ENCODE data around the gene DLGAP3.

DNA sequence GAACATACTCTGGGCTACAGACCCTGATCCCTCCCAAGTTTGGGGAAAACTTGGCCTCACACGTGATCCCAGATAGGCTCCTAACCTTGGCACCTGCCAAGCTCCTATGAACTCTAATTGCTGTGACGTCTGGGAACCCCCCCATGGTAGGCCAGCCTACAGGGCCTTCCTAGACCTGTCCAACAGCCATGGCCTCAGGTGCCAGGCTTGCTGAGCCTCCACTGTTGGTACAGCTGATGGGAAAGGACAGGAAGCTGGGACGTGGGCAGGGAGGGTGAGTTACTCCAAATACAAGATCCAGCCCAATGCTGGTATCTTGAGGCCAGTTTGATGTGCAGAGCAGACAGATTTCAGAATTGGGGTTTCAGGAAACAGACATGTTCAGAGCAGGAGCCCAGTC is 89.0 kb downstream of the DLGAP3 start:
- TF ChIP-seq, protein P1, sequence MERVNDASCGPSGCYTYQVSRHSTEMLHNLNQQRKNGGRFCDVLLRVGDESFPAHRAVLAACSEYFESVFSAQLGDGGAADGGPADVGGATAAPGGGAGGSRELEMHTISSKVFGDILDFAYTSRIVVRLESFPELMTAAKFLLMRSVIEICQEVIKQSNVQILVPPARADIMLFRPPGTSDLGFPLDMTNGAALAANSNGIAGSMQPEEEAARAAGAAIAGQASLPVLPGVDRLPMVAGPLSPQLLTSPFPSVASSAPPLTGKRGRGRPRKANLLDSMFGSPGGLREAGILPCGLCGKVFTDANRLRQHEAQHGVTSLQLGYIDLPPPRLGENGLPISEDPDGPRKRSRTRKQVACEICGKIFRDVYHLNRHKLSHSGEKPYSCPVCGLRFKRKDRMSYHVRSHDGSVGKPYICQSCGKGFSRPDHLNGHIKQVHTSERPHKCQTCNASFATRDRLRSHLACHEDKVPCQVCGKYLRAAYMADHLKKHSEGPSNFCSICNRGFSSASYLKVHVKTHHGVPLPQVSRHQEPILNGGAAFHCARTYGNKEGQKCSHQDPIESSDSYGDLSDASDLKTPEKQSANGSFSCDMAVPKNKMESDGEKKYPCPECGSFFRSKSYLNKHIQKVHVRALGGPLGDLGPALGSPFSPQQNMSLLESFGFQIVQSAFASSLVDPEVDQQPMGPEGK (CRISPR knock-in tag; IDR thresholded peaks at IDR 0.05; ENCODE audit: borderline replicate concordance): no peak
- TF ChIP-seq, protein P2, sequence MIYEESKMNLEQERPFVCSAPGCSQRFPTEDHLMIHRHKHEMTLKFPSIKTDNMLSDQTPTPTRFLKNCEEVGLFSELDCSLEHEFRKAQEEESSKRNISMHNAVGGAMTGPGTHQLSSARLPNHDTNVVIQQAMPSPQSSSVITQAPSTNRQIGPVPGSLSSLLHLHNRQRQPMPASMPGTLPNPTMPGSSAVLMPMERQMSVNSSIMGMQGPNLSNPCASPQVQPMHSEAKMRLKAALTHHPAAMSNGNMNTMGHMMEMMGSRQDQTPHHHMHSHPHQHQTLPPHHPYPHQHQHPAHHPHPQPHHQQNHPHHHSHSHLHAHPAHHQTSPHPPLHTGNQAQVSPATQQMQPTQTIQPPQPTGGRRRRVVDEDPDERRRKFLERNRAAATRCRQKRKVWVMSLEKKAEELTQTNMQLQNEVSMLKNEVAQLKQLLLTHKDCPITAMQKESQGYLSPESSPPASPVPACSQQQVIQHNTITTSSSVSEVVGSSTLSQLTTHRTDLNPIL (CRISPR knock-in tag; IDR thresholded peaks at IDR 0.05; ENCODE audit: low read depth): no peak
- TF ChIP-seq ZFP30 (CRISPR knock-in tag; IDR thresholded peaks at IDR 0.05) (no peak), ARNTL (CRISPR knock-in tag; IDR thresholded peaks at IDR 0.05; ENCODE audit: borderline replicate concordance, low read depth) (no peak), ZNF565 (CRISPR knock-in tag; conservative IDR thresholded peaks at IDR 0.05; ENCODE audit: low read depth) (no peak), TOX (CRISPR knock-in tag; IDR thresholded peaks at IDR 0.05; ENCODE audit: borderline replicate concordance) (no peak), PPARA (CRISPR knock-in tag; IDR thresholded peaks at IDR 0.05; ENCODE audit: borderline replicate concordance) (no peak), TCF4 (CRISPR knock-in tag; IDR thresholded peaks at IDR 0.05; ENCODE audit: borderline replicate concordance) (no peak)
- TF ChIP-seq, protein P3, sequence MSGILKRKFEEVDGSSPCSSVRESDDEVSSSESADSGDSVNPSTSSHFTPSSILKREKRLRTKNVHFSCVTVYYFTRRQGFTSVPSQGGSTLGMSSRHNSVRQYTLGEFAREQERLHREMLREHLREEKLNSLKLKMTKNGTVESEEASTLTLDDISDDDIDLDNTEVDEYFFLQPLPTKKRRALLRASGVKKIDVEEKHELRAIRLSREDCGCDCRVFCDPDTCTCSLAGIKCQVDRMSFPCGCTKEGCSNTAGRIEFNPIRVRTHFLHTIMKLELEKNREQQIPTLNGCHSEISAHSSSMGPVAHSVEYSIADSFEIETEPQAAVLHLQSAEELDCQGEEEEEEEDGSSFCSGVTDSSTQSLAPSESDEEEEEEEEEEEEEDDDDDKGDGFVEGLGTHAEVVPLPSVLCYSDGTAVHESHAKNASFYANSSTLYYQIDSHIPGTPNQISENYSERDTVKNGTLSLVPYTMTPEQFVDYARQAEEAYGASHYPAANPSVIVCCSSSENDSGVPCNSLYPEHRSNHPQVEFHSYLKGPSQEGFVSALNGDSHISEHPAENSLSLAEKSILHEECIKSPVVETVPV (CRISPR knock-in tag; IDR thresholded peaks at IDR 0.05): no peak
